B cell (primary cell): ENCODE results near the gene CTNNA2. TPM values are rescaled to one million over a fixed set of nuclear protein-coding genes. Genes with fewer than 3 reads are reported as not detected.

Experiments used
- ATAC-seq: fragments of 200-7000 bp; cut with Tn5 transposase; one replicate; pipeline ENCODE4 v1.10.0; 2021; ENCODE audit warnings: low read depth, mild to moderate bottlenecking, moderate number of reproducible peaks, moderate library complexity
- CTCF ChIA-PET: fragments of 350-600 bp; sonication (Branson Sonifier 250); formaldehyde crosslinking; loops from one replicate; lab custom pipeline; 2021; ENCODE audit warnings: antibody characterized with exemption, inconsistent platforms; lab: Charles Lee
- POLR2A ChIA-PET: fragments of 350-600 bp; sonication (Branson Sonifier 250); formaldehyde crosslinking; loops from one replicate; lab custom pipeline; 2021; ENCODE audit warnings: antibody characterized with exemption; lab: Charles Lee
- DNase-seq: peaks from one replicate; pipeline ENCODE4 v3.0.0; 2013
- H2AFZ ChIP-seq: 2 replicates; pipeline ENCODE4 v1.6.1; 2012; ENCODE audit warnings: mild to moderate bottlenecking, low read depth, low read length; ENCODE audit not compliant: insufficient read depth, poor library complexity, severe bottlenecking
- H3K27ac ChIP-seq, 2 donors: 1 replicate in 1 of 2; 2 replicates in 1 of 2; pipeline ENCODE4 v1.5.1; 2012 to 2013; ENCODE audit warnings: low read length in 2 of 2, mild to moderate bottlenecking in 2 of 2, moderate library complexity in 1 of 2
- H3K27me3 ChIP-seq, 4 experiments: fragments of 200-600 bp in 1 of 4; sonication (generic) in 1 of 4; replicated peaks in 1 of 4; 1 replicate in 2 of 4; 2 replicates in 2 of 4; pipeline versions ENCODE4 v1.6.1 to v1.7.0; 2013 to 2016; ENCODE audit warnings: low read length in 3 of 4, mild to moderate bottlenecking in 2 of 4, mixed read lengths in 1 of 4, moderate library complexity in 1 of 4; ENCODE audit not compliant: insufficient read depth in 4 of 4, control insufficient read depth in 3 of 4; ENCODE audit errors: control extremely low read depth in 1 of 4
- H3K36me3 ChIP-seq, 2 experiments: replicated peaks in 1 of 2; 1 replicate in 1 of 2; 2 replicates in 1 of 2; pipeline versions ENCODE4 v1.6.1 to v1.7.1; 2013; ENCODE audit warnings: low read length in 1 of 2; ENCODE audit not compliant: insufficient read depth in 2 of 2, control insufficient read depth in 1 of 2; ENCODE audit errors: control extremely low read depth in 1 of 2, extremely low read depth in 1 of 2
- H3K4me1 ChIP-seq, 2 donors: fragments of 200-600 bp in 1 of 2; sonication (generic) in 1 of 2; 1 replicate in 1 of 2; 2 replicates in 1 of 2; pipeline versions ENCODE4 v1.5.1 to v1.6.1; 2013 to 2017; ENCODE audit warnings: low read length in 2 of 2; ENCODE audit not compliant: control insufficient read depth in 2 of 2, insufficient read depth in 2 of 2
- H3K4me2 ChIP-seq: replicated peaks from 2 replicates; pipeline ENCODE3; 2012; ENCODE audit warnings: mild to moderate bottlenecking, low read depth, low read length; ENCODE audit not compliant: poor library complexity, severe bottlenecking
- H3K4me3 ChIP-seq, 5 experiments: fragments of 200-600 bp in 1 of 5; sonication (generic) in 1 of 5; 1 replicate in 3 of 5; 2 replicates in 2 of 5; pipeline versions ENCODE4 v1.5.1 to v1.7.0; 2011 to 2016; ENCODE audit warnings: low read length in 4 of 5, mild to moderate bottlenecking in 4 of 5, low read depth in 2 of 5, control low read depth in 1 of 5, moderate library complexity in 1 of 5; ENCODE audit not compliant: insufficient read depth in 1 of 5; ENCODE audit errors: control extremely low read depth in 1 of 5, extremely low read depth in 1 of 5
- H3K79me2 ChIP-seq: fragments of 200-600 bp; sonication (generic); one replicate; pipeline ENCODE4 v1.6.0; 2016; ENCODE audit warnings: low read length; ENCODE audit not compliant: control insufficient read depth, insufficient read depth
- H3K9ac ChIP-seq: fragments of 200-600 bp; sonication (generic); 2 replicates; pipeline ENCODE4 v1.6.1; 2017; ENCODE audit warnings: mild to moderate bottlenecking, low read length, moderate library complexity
- H3K9me3 ChIP-seq, 3 donors: one replicate each; pipeline versions ENCODE4 v1.6.1 to v1.7.1; 2013; ENCODE audit warnings: low read length in 2 of 3; ENCODE audit not compliant: control insufficient read depth in 2 of 3, insufficient read depth in 1 of 3; ENCODE audit errors: control extremely low read depth in 1 of 3
- H4K20me1 ChIP-seq: 2 replicates; pipeline ENCODE4 v1.6.0; 2012; ENCODE audit warnings: mild to moderate bottlenecking, low read length; ENCODE audit not compliant: insufficient read depth, control insufficient read depth, poor library complexity, severe bottlenecking
- H3K27ac Mint-ChIP-seq: one replicate; pipeline ENCODE4 v1.8.0; 2021; ENCODE audit warnings: mixed read lengths
- H3K27me3 Mint-ChIP-seq: one replicate; pipeline ENCODE4 v1.8.0; 2021; ENCODE audit warnings: mixed read lengths
- H3K4me1 Mint-ChIP-seq: one replicate; pipeline ENCODE4 v1.8.0; 2021; ENCODE audit warnings: mixed read lengths
- H3K4me3 Mint-ChIP-seq: one replicate; pipeline ENCODE4 v1.8.0; 2021; ENCODE audit warnings: mixed read lengths
- H3K9me3 Mint-ChIP-seq: one replicate; pipeline ENCODE4 v1.8.0; 2022; ENCODE audit warnings: mixed read lengths; ENCODE audit not compliant: insufficient read depth
- EZH2 ChIP-seq: IDR thresholded peaks from 2 replicates; pipeline ENCODE4 v1.6.1; 2012; ENCODE audit warnings: borderline replicate concordance, low read depth, mild to moderate bottlenecking, moderate library complexity, low read length; ENCODE audit not compliant: insufficient read depth, poor library complexity, severe bottlenecking
- WGBS: methylation state at CpG from one replicate; pipeline ENCODE4 v1.1.5; 2013; ENCODE audit warnings: missing lambda C conversion rate; ENCODE audit not compliant: insufficient coverage; 5-methylcytosine and 5-hydroxymethylcytosine counted together
- intact Hi-C: fragments of 100-400 bp; cut with micrococcal nuclease; formaldehyde crosslinking; loops from one replicate; pipeline ENCODE4 v1.10.0; 2022
- polyA plus RNA-seq: library from polyadenylated mRNA; depleted of rRNA; stranded (reverse); fragments of >200 nt; gene quantifications from 2 replicates; pipeline ENCODE4 v1.2.3, GENCODE V29; 2012
- total RNA-seq, 2 donors: library from RNA; stranded (reverse); fragments of 120-200 nt in 1 of 2; gene quantifications; 1 replicate in 1 of 2; 2 replicates in 1 of 2; pipeline versions ENCODE4 v1.2.3 to v1.2.4, GENCODE V29; 2013 to 2022
- TF ChIP-seq, protein P1 (sequence below): fragments of 200-600 bp; IDR thresholded peaks from one replicate; pipeline ENCODE4 v1.8.0; 2022; ENCODE audit warnings: antibody characterized with exemption, mild to moderate bottlenecking

CTNNA2 gene
- total and polyA plus RNA-seq, 2 donors (not counting 1 experiment from before 2014, with no cell fraction given), result not detected

DNA sequence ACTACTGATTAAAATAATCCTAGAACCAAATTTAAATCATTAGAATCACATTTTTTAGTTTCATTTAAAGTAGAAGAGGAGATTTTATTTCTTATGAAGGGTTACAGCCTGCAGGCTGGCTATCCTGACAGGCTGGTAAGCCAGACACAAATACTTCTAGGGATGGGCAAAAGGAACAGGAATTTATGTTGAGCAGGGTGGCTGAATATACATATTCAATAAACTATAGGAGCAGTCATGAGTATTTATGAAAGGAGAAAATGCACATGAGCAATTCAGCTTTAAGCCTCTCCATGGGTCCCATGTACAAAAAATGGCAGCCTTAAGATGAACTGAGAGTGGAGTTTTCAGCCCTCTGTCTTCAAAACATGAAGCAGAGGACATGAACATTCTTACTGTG lies 182.4 kb downstream of the CTNNA2 start:
- Mint-ChIP-seq H3K4me1 (no peaks in the 10 kb centered on the region), H3K27ac (no peak overlapping the region), H3K4me3 (no peak overlapping the region), H3K27me3 (no peaks in the 10 kb centered on the region), H3K9me3 (peaks cover 4% of the 10 kb centered on the region)
- no peak for ATAC-seq
- ChIA-PET POLR2A (no interaction called here), CTCF (no interaction called here)
- no peaks in the 10 kb centered on the region for H3K27me3 ChIP-seq
- no peaks in the 10 kb centered on the region for H3K9me3 ChIP-seq
- no peak overlapping the region for H3K4me2 ChIP-seq
- H3K9ac ChIP-seq, result no peak overlapping the region
- no peak for TF ChIP-seq EZH2
- TF ChIP-seq, protein P1, sequence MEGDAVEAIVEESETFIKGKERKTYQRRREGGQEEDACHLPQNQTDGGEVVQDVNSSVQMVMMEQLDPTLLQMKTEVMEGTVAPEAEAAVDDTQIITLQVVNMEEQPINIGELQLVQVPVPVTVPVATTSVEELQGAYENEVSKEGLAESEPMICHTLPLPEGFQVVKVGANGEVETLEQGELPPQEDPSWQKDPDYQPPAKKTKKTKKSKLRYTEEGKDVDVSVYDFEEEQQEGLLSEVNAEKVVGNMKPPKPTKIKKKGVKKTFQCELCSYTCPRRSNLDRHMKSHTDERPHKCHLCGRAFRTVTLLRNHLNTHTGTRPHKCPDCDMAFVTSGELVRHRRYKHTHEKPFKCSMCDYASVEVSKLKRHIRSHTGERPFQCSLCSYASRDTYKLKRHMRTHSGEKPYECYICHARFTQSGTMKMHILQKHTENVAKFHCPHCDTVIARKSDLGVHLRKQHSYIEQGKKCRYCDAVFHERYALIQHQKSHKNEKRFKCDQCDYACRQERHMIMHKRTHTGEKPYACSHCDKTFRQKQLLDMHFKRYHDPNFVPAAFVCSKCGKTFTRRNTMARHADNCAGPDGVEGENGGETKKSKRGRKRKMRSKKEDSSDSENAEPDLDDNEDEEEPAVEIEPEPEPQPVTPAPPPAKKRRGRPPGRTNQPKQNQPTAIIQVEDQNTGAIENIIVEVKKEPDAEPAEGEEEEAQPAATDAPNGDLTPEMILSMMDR, result no peak
- no peaks in the 10 kb centered on the region for H3K79me2 ChIP-seq
- DNase-seq, result no peak
- no peaks in the 10 kb centered on the region for H4K20me1 ChIP-seq
- H3K27ac ChIP-seq, result no peak overlapping the region
- H2AFZ ChIP-seq, result no peak overlapping the region
- no peaks in the 10 kb centered on the region for H3K4me1 ChIP-seq
- no peak overlapping the region for H3K4me3 ChIP-seq
- intact Hi-C loops, result no loop called here
- no peaks in the 10 kb centered on the region for H3K36me3 ChIP-seq

DNA sequence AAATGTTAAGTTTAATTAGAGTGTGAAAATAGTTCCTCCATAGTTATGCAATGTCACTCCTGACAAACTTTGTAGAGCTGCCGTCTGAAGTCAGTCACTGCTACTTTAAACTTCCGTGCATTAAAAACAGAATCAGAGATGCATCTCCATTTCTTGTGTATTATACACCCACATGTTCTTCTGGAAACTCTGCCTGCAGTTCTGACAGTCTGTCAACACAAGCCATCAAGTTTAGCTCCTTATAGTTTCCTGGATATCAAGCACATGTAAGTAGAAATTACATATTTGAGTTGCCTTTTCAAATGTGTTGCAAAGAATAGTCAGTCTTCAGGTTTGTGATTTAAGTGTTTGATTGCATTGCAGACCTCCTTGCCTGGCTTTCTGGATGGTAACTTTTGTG lies 184.3 kb downstream of the CTNNA2 start:
- Histone ChIP-seq H3K4me2 (no peak overlapping the region), H3K9me3 (no peaks in the 10 kb centered on the region), H3K9ac (no peak overlapping the region), H4K20me1 (no peaks in the 10 kb centered on the region), H3K36me3 (no peaks in the 10 kb centered on the region), H3K27ac (no peak overlapping the region), H3K27me3 (no peaks in the 10 kb centered on the region), H3K79me2 (no peaks in the 10 kb centered on the region), H3K4me1 (no peaks in the 10 kb centered on the region), H2AFZ (no peak overlapping the region), H3K4me3 (no peak overlapping the region)
- ATAC-seq, result no peak
- H3K27ac Mint-ChIP-seq, result no peak overlapping the region
- POLR2A ChIA-PET, result no interaction called here
- TF ChIP-seq, protein P1, result no peak
- TF ChIP-seq EZH2, result no peak
- DNase-seq, result no peak
- WGBS, result 100% methylated on average over 1 of the region's 2 CpGs
- no peaks in the 10 kb centered on the region for H3K9me3 Mint-ChIP-seq
- intact Hi-C loops, result no loop called here
- H3K27me3 Mint-ChIP-seq, result no peaks in the 10 kb centered on the region
- no peaks in the 10 kb centered on the region for H3K4me1 Mint-ChIP-seq
- no peak overlapping the region for H3K4me3 Mint-ChIP-seq
- CTCF ChIA-PET, result no interaction called here
